Suprapubic skin (tissue), 4 donors: Measurements from ENCODE around the gene ZFYVE19. TPM values are rescaled to one million over a fixed set of nuclear protein-coding genes. Genes with fewer than 3 reads are reported as not detected.
A peak's percentile ranks its signal among the peaks of the same experiment; 100 is the strongest.

Experiments
- DNase-seq, 2 donors: peaks; one replicate each; pipeline ENCODE4 v3.0.0-alpha.2; 2019; ENCODE audit warnings: low spot score in 2 of 2
- H3K27ac ChIP-seq: fragments of 200-600 bp; sonication (generic); one replicate; pipeline ENCODE4 v1.5.1; 2019
- H3K27me3 ChIP-seq: fragments of 200-600 bp; sonication (generic); one replicate; pipeline ENCODE4 v1.5.1; 2019
- H3K36me3 ChIP-seq: fragments of 200-600 bp; sonication (generic); one replicate; pipeline ENCODE4 v1.5.1; 2019
- H3K4me1 ChIP-seq: fragments of 200-600 bp; sonication (generic); one replicate; pipeline ENCODE4 v1.5.1; 2019
- H3K4me3 ChIP-seq: fragments of 200-600 bp; sonication (generic); one replicate; pipeline ENCODE4 v1.5.1; 2019; ENCODE audit warnings: mild to moderate bottlenecking
- H3K9me3 ChIP-seq: fragments of 200-600 bp; sonication (generic); one replicate; pipeline ENCODE4 v1.5.1; 2019
- CTCF ChIP-seq, 2 donors: fragments of 200-600 bp in 1 of 2; fragments of 450-650 bp in 1 of 2; sonication (generic) in 1 of 2; IDR thresholded peaks; one replicate each; pipeline ENCODE4 v1.5.1; 2016 to 2019; ENCODE audit warnings: antibody characterized with exemption in 2 of 2, mild to moderate bottlenecking in 1 of 2, moderate library complexity in 1 of 2
- EP300 ChIP-seq: sonication (generic); formaldehyde crosslinking; IDR thresholded peaks from one replicate; pipeline ENCODE4 v1.6.1; 2017; ENCODE audit warnings: antibody characterized with exemption
- POLR2A ChIP-seq, 2 donors: fragments of 450-650 bp; IDR thresholded peaks; one replicate each; pipeline ENCODE4 v1.6.1; 2017; ENCODE audit warnings: antibody characterized with exemption in 2 of 2, mild to moderate bottlenecking in 2 of 2, moderate library complexity in 2 of 2
- POLR2AphosphoS5 ChIP-seq, 3 donors: sonication (generic); formaldehyde crosslinking; IDR thresholded peaks; one replicate each; pipeline ENCODE4 v1.6.1; 2017; ENCODE audit warnings: antibody characterized with exemption in 3 of 3
- WGBS: methylation state at CpG from one replicate; pipeline ENCODE4 v1.1.5; 2018; 5-methylcytosine and 5-hydroxymethylcytosine counted together
- total RNA-seq, 4 donors: library from RNA; depleted of rRNA; stranded (reverse); fragments of >200 nt; gene quantifications; one replicate each; pipeline ENCODE4 v1.1.0, GENCODE V29; 2016

Gene ZFYVE19
- total RNA-seq, 4 donors from 2014 or later = 33.3 to 57.1 (median 37.9) TPM

- H3K27me3 ChIP-seq = no peaks in the 10 kb centered on the region
- no peaks in the 10 kb centered on the region for H3K9me3 ChIP-seq
- no peak for DNase-seq
- H3K4me3 ChIP-seq = peak within 1 kb of the TSS; percentile 25
- peak within 1 kb of the TSS; percentile 90 for H3K27ac ChIP-seq
- H3K4me1 ChIP-seq = peaks cover 76% of the 10 kb centered on the region
- TF ChIP-seq POLR2A (IDR thresholded peaks at IDR 0.05) (no peak), POLR2AphosphoS5 (IDR thresholded peaks at IDR 0.05) (no peak), EP300 (no peak), CTCF (IDR thresholded peaks at IDR 0.05) (no peak)
- H3K36me3 ChIP-seq = peaks cover 22% of the 10 kb centered on the region
- whole genome bisulfite sequencing = 49% methylated on average over 21 of the region's 28 CpGs
Measured at GRCh38 chr15:40769274-40770146, 37.4 kb upstream of the ZFYVE19 start, which contains the start of gene C15orf62. TSS of gene C15orf62 (plus strand) at chr15:40769980. CDS start at chr15:40770496, 516 bp downstream.

GRCh38 chr15:40770147-40770721 is 36.7 kb upstream of the ZFYVE19 start:
- 61% methylated on average over 4 of the region's 17 CpGs for WGBS
- H3K27me3 ChIP-seq = no peaks in the 10 kb centered on the region
- H3K27ac ChIP-seq = peak overlapping the region; percentile 90
- TF ChIP-seq POLR2A (IDR thresholded peaks at IDR 0.05) (no peak), CTCF (IDR thresholded peaks at IDR 0.05) (no peak), EP300 (no peak), POLR2AphosphoS5 (IDR thresholded peaks at IDR 0.05) (no peak)
- H3K4me1 ChIP-seq = peaks cover 71% of the 10 kb centered on the region
- peaks cover 29% of the 10 kb centered on the region for H3K36me3 ChIP-seq
- peak overlapping the region; percentile 25 for H3K4me3 ChIP-seq
- no peaks in the 10 kb centered on the region for H3K9me3 ChIP-seq
- no peak for DNase-seq

- TF ChIP-seq EP300 (no peak), POLR2AphosphoS5 (IDR thresholded peaks at IDR 0.05) (no peak), CTCF (IDR thresholded peaks at IDR 0.05) (no peak), POLR2A (IDR thresholded peaks at IDR 0.05) (no peak)
- WGBS = 91% methylated on average over 5 of the region's 5 CpGs
- no peak for DNase-seq
- peak overlapping the region; percentile 25 for H3K4me3 ChIP-seq
- no peaks in the 10 kb centered on the region for H3K9me3 ChIP-seq
- peaks cover 68% of the 10 kb centered on the region for H3K4me1 ChIP-seq
- peak overlapping the region; percentile 90 for H3K27ac ChIP-seq
- peaks cover 39% of the 10 kb centered on the region for H3K36me3 ChIP-seq
- no peaks in the 10 kb centered on the region for H3K27me3 ChIP-seq
Measured at GRCh38 chr15:40771242-40771641, 35.6 kb upstream of the ZFYVE19 start.

GRCh38 chr15:40772014-40772413 is 34.9 kb upstream of the ZFYVE19 start:
- Histone ChIP-seq H3K4me3 (no peak overlapping the region), H3K36me3 (peaks cover 44% of the 10 kb centered on the region), H3K9me3 (no peaks in the 10 kb centered on the region), H3K27ac (no peak overlapping the region), H3K27me3 (no peaks in the 10 kb centered on the region), H3K4me1 (peaks cover 68% of the 10 kb centered on the region)
- no peak for DNase-seq
- TF ChIP-seq CTCF (IDR thresholded peaks at IDR 0.05) = no peak
- TF ChIP-seq POLR2A (IDR thresholded peaks at IDR 0.05) = no peak
- no peak for TF ChIP-seq EP300
- no peak for TF ChIP-seq POLR2AphosphoS5 (IDR thresholded peaks at IDR 0.05)
- 64% methylated on average over 5 of the region's 13 CpGs for WGBS

- no peak for DNase-seq
- no peaks in the 10 kb centered on the region for H3K9me3 ChIP-seq
- 79% methylated on average over 8 of the region's 8 CpGs for WGBS
- H3K36me3 ChIP-seq = peaks cover 50% of the 10 kb centered on the region
- H3K27me3 ChIP-seq = no peaks in the 10 kb centered on the region
- no peak overlapping the region for H3K4me3 ChIP-seq
- no peak for TF ChIP-seq POLR2A (IDR thresholded peaks at IDR 0.05)
- TF ChIP-seq EP300 = no peak
- TF ChIP-seq POLR2AphosphoS5 (IDR thresholded peaks at IDR 0.05) = no peak
- TF ChIP-seq CTCF (IDR thresholded peaks at IDR 0.05) = no peak
- no peak overlapping the region for H3K27ac ChIP-seq
- H3K4me1 ChIP-seq = peaks cover 59% of the 10 kb centered on the region
Measured at GRCh38 chr15:40773496-40773895, 33.4 kb upstream of the ZFYVE19 start.
